Measurements from ENCODE around the gene TMEM92. TPM values are rescaled to one million over a fixed set of nuclear protein-coding genes. Genes with fewer than 3 reads are reported as not detected.

Gene TMEM92
- total and polyA plus RNA-seq, 9 donors: 0.32 to 3.5 (median 1.6) TPM

DNA sequence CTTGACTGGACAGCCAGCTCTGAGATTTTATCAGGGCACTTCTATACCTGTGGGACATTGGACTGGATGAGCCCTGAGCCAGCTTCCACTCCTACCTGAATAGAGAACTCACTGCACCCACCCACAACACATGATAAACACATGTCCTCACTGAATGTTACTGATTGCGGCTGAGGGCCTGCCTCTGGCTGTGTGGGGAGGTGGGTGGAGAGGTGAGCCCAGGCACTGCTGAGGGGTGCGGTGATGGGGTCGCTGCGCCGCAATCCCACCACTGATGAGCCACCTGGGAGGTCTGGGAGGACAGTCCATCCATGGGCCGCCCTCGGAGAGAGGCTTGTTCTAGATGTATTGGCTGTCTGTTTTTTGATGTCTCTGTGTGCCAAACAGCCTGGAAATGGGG, 5.4 kb downstream of the TMEM92 start:
- intact Hi-C loops (cut with DNase I): loop anchor here in 2 of 4 donors (10.0 kb wide), 2 partner anchors 105 to 185 kb away; partner anchors contain the start of gene PDK2 (in 1 of the 2)
- TF ChIP-seq EP300 (IDR thresholded peaks at IDR 0.05) (no peak), POLR2A (IDR thresholded peaks at IDR 0.05) (no peak), CTCF (IDR thresholded peaks at IDR 0.05) (no peak)
- Histone ChIP-seq H3K9me3 (no peaks in the 10 kb centered on the region), H3K4me3 (no peak overlapping the region), H3K27ac (no peak overlapping the region), H3K27me3 (no peaks in the 10 kb centered on the region), H3K36me3 (no peaks in the 10 kb centered on the region), H3K4me1 (ENCODE audit: insufficient read depth) (no peaks in the 10 kb centered on the region)
- WGBS, 3 donors: 91 to 97% (median 92%) methylated on average over 7 of the region's 7 CpGs
- no peak for DNase-seq

- WGBS, 3 donors: 75 to 80% (median 79%) methylated on average over 8 of the region's 8 CpGs
These were observed 5.8 kb downstream of the TMEM92 start for GRCh38 chr17:50280068-50280467.

GRCh38 chr17:50280801-50281441, 6.7 kb downstream of the TMEM92 start:
- Histone ChIP-seq H3K27ac (no peak overlapping the region), H3K4me3 (no peak overlapping the region), H3K4me1 (ENCODE audit: insufficient read depth) (peaks cover 2% of the 10 kb centered on the region), H3K27me3 (no peaks in the 10 kb centered on the region), H3K9me3 (no peaks in the 10 kb centered on the region), H3K36me3 (no peaks in the 10 kb centered on the region)
- TF ChIP-seq POLR2A (IDR thresholded peaks at IDR 0.05) (no peak), CTCF (IDR thresholded peaks at IDR 0.05) (no peak), EP300 (IDR thresholded peaks at IDR 0.05) (no peak)
- intact Hi-C loops (cut with DNase I): no loop called here
- WGBS, 3 donors: 78 to 91% (median 82%) methylated on average over 7 of the region's 7 CpGs
- no peak for DNase-seq

More at GRCh38 chr17:50280068-50280467, 5.8 kb downstream of the TMEM92 start:
- intact Hi-C loops (cut with DNase I): no loop called here
- DNase-seq: no peak
- Histone ChIP-seq H3K4me1 (ENCODE audit: insufficient read depth) (no peaks in the 10 kb centered on the region), H3K4me3 (no peak overlapping the region), H3K27me3 (no peaks in the 10 kb centered on the region), H3K27ac (no peak overlapping the region), H3K9me3 (no peaks in the 10 kb centered on the region), H3K36me3 (no peaks in the 10 kb centered on the region)
- TF ChIP-seq EP300 (IDR thresholded peaks at IDR 0.05): no peak
- TF ChIP-seq POLR2A (IDR thresholded peaks at IDR 0.05): no peak
- no peak for TF ChIP-seq CTCF (IDR thresholded peaks at IDR 0.05)

DNA sequence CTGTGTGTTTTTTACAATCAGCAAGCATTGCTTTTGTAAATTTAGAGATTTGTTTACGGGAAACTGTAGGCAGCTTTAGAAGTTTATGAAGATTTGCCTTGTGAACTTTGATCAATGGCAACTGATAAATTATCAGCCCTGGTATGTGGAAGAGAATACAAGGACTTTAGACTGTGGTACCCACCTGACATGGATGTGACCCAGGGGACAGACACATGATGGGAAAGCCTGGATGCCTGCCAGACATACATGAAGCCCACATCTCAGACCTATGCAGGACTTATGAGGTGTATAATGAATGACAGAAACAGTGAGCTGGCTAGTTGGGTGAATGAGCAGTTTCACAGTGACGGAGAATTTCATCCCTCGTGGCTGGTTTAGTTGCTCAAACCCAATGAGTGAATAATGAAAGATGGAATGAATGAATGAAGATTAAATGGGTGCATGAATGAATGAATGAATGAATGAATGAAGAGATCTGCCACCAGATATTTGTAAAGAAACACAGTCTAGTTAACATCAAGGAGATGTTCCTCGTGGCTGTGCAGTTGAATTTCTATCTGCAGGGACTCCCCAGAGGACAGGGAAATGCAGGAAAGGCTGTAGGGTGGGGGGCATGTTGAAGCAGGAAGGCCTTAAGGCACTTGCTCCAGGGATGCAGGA, 7.6 kb downstream of the TMEM92 start:
- intact Hi-C loops (cut with DNase I): no loop called here
- H3K4me3 ChIP-seq: no peak overlapping the region
- no peaks in the 10 kb centered on the region for H3K36me3 ChIP-seq
- H3K27me3 ChIP-seq: no peaks in the 10 kb centered on the region
- peaks cover 3% of the 10 kb centered on the region for H3K4me1 ChIP-seq (ENCODE audit: insufficient read depth)
- H3K27ac ChIP-seq: no peak overlapping the region
- H3K9me3 ChIP-seq: no peaks in the 10 kb centered on the region
- WGBS, 3 donors: 85 to 89% (median 89%) methylated on average over 4 of the region's 4 CpGs
- TF ChIP-seq EP300 (IDR thresholded peaks at IDR 0.05) (no peak), CTCF (IDR thresholded peaks at IDR 0.05) (no peak), POLR2A (IDR thresholded peaks at IDR 0.05) (no peak)
- DNase-seq: no peak
